ENCODE measurements around the gene NABP1.

Gene NABP1

GRCh38 chr2:191631754-191632153, 46.2 kb upstream of the NABP1 start:
- ATAC-seq, result no peak
- TF ChIP-seq ZNF565 (CRISPR knock-in tag; conservative IDR thresholded peaks at IDR 0.05; ENCODE audit: low read depth), result no peak
- no peak for TF ChIP-seq OSR1 (CRISPR knock-in tag; IDR thresholded peaks at IDR 0.05)
- no peak for TF ChIP-seq ARNTL (CRISPR knock-in tag; IDR thresholded peaks at IDR 0.05; ENCODE audit: borderline replicate concordance, low read depth)
- no peak for TF ChIP-seq TOX (CRISPR knock-in tag; IDR thresholded peaks at IDR 0.05; ENCODE audit: borderline replicate concordance)
- TF ChIP-seq, protein P1, sequence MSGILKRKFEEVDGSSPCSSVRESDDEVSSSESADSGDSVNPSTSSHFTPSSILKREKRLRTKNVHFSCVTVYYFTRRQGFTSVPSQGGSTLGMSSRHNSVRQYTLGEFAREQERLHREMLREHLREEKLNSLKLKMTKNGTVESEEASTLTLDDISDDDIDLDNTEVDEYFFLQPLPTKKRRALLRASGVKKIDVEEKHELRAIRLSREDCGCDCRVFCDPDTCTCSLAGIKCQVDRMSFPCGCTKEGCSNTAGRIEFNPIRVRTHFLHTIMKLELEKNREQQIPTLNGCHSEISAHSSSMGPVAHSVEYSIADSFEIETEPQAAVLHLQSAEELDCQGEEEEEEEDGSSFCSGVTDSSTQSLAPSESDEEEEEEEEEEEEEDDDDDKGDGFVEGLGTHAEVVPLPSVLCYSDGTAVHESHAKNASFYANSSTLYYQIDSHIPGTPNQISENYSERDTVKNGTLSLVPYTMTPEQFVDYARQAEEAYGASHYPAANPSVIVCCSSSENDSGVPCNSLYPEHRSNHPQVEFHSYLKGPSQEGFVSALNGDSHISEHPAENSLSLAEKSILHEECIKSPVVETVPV (CRISPR knock-in tag; IDR thresholded peaks at IDR 0.05), result no peak
- TF ChIP-seq CSDC2 (CRISPR knock-in tag; IDR thresholded peaks at IDR 0.05), result no peak
- no peak for TF ChIP-seq TSHZ2 (CRISPR knock-in tag; IDR thresholded peaks at IDR 0.05)
- no peak for TF ChIP-seq ZFP3 (CRISPR knock-in tag; IDR thresholded peaks at IDR 0.05)

- TF ChIP-seq ISL1 (CRISPR knock-in tag; IDR thresholded peaks at IDR 0.05) (no peak), POU6F1 (CRISPR knock-in tag; IDR thresholded peaks at IDR 0.05; ENCODE audit: borderline replicate concordance, low read depth) (no peak), BACH2 (CRISPR knock-in tag; IDR thresholded peaks at IDR 0.05; ENCODE audit: borderline replicate concordance) (no peak), OSR1 (CRISPR knock-in tag; IDR thresholded peaks at IDR 0.05) (no peak), TSHZ2 (CRISPR knock-in tag; IDR thresholded peaks at IDR 0.05) (no peak), ZC3H10 (CRISPR knock-in tag; IDR thresholded peaks at IDR 0.05) (no peak), RARB (CRISPR knock-in tag; IDR thresholded peaks at IDR 0.05) (no peak), SNAI2 (CRISPR knock-in tag; IDR thresholded peaks at IDR 0.05) (no peak), ZFP3 (CRISPR knock-in tag; IDR thresholded peaks at IDR 0.05) (no peak), TOX (CRISPR knock-in tag; IDR thresholded peaks at IDR 0.05; ENCODE audit: borderline replicate concordance) (no peak), PATZ1 (CRISPR knock-in tag; IDR thresholded peaks at IDR 0.05; ENCODE audit: borderline replicate concordance) (no peak), ESRRG (CRISPR knock-in tag; IDR thresholded peaks at IDR 0.05) (no peak), ZNF565 (CRISPR knock-in tag; conservative IDR thresholded peaks at IDR 0.05; ENCODE audit: low read depth) (no peak), ZFP30 (CRISPR knock-in tag; IDR thresholded peaks at IDR 0.05) (no peak), ZNF8 (CRISPR knock-in tag; IDR thresholded peaks at IDR 0.05) (no peak), GLIS3 (CRISPR knock-in tag; IDR thresholded peaks at IDR 0.05) (no peak), ARNTL (CRISPR knock-in tag; IDR thresholded peaks at IDR 0.05; ENCODE audit: borderline replicate concordance, low read depth) (no peak)
- ATAC-seq, result no peak
Observed at GRCh38 chr2:191632426-191632825, 45.5 kb upstream of the NABP1 start.

DNA sequence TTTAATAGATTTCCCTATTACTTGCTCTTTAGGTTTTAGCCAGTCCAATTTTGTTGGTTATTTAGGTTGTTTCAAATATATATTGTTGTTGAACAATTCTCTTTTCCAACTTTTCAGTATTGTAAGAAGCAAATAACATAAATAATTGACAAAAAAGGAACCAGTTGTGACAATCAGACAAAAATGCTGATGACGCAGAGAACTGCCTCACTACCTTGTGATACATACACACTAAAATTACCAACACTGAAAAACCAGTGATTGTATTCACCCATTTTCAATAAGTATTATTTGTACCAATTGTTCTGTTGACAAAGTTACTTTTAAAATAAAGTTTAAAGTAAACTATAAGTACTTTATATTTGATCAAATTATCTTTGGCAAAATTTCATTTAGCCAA, 43.1 kb upstream of the NABP1 start:
- no peak for TF ChIP-seq PATZ1 (CRISPR knock-in tag; IDR thresholded peaks at IDR 0.05; ENCODE audit: borderline replicate concordance)
- TF ChIP-seq PPARA (CRISPR knock-in tag; IDR thresholded peaks at IDR 0.05; ENCODE audit: borderline replicate concordance), result no peak
- no peak for TF ChIP-seq ESRRG (CRISPR knock-in tag; IDR thresholded peaks at IDR 0.05)
- no peak for TF ChIP-seq TOX (CRISPR knock-in tag; IDR thresholded peaks at IDR 0.05; ENCODE audit: borderline replicate concordance)
- TF ChIP-seq ZC3H10 (CRISPR knock-in tag; IDR thresholded peaks at IDR 0.05), result no peak
- TF ChIP-seq ZNF8 (CRISPR knock-in tag; IDR thresholded peaks at IDR 0.05), result no peak
- TF ChIP-seq GLIS3 (CRISPR knock-in tag; IDR thresholded peaks at IDR 0.05), result no peak
- no peak for TF ChIP-seq TSHZ2 (CRISPR knock-in tag; IDR thresholded peaks at IDR 0.05)
- TF ChIP-seq BACH2 (CRISPR knock-in tag; IDR thresholded peaks at IDR 0.05; ENCODE audit: borderline replicate concordance), result no peak
- no peak for TF ChIP-seq ZNF565 (CRISPR knock-in tag; conservative IDR thresholded peaks at IDR 0.05; ENCODE audit: low read depth)
- ATAC-seq, result no peak

Data from SK-N-SH treated with all-trans-retinoic acid at 6 μM for 48 hours (cell line).